Keratinocyte (primary cell): ENCODE results near the gene PRRC2C.
"Not testable (repeated sequence)": the region's sequence is repeated elsewhere in the genome, so short reads cannot be mapped to it uniquely, and the experiment has no call there.

Experiments used
- CTCF ChIP-seq, 3 experiments: IDR thresholded peaks in 1 of 3; conservative IDR thresholded peaks in 1 of 3; optimal IDR thresholded peaks in 1 of 3; 2 replicates in 2 of 3; 3 replicates in 1 of 3; pipeline versions ENCODE3 to v1.5.1; 2011; ENCODE audit warnings: low read length in 3 of 3, mild to moderate bottlenecking in 3 of 3, moderate library complexity in 2 of 3, control low read depth in 1 of 3, inconsistent platforms in 1 of 3; ENCODE audit not compliant: insufficient read depth in 2 of 3; ENCODE audit errors: extremely low read depth in 1 of 3
- EZH2 ChIP-seq: IDR thresholded peaks from one replicate; pipeline ENCODE4 v1.6.1; 2012; ENCODE audit warnings: inconsistent platforms, mild to moderate bottlenecking, low read length, moderate library complexity

- not testable (repeated sequence) for TF ChIP-seq CTCF (optimal IDR thresholded peaks at IDR 0.05 in 1 of 3, IDR thresholded peaks at IDR 0.05 in 1 of 3, conservative IDR thresholded peaks at IDR 0.05 in 1 of 3; ENCODE audit: extremely low read depth in 1 of 3, insufficient read depth in 2 of 3, low read length in 3 of 3); EZH2
Measured at GRCh38 chr1:171553960-171554359, 68.6 kb downstream of the PRRC2C start.
